ENCODE data around the gene ULK2. TPM values are rescaled to one million over a fixed set of nuclear protein-coding genes. Genes with fewer than 3 reads are reported as not detected.

Gene ULK2
- total RNA-seq, 4 donors from 2014 or later = 7.4 to 20.4 (median 14.2) TPM

GRCh38 chr17:19833914-19834313 is 33.8 kb downstream of the ULK2 start:
- DNase-seq = no peak
- H3K4me1 ChIP-seq = no peaks in the 10 kb centered on the region
- in situ Hi-C loops (cut with MboI; ENCODE audit: low sequenced_read_pairs in 4 of 4) = no loop called here
- H3K36me3 ChIP-seq = no peaks in the 10 kb centered on the region
- intact Hi-C loops (cut with DNase I; ENCODE audit: low total_unique reads) = no loop called here
- no peaks in the 10 kb centered on the region for H3K9me3 ChIP-seq
- no peaks in the 10 kb centered on the region for H3K27me3 ChIP-seq
- ATAC-seq = no peak
- no peak overlapping the region for H3K4me3 ChIP-seq
- TF ChIP-seq POLR2A (IDR thresholded peaks at IDR 0.05) = no peak
- TF ChIP-seq CTCF (IDR thresholded peaks at IDR 0.05 in 4 of 5, conservative IDR thresholded peaks at IDR 0.05 in 1 of 5) = no peak
- no peak overlapping the region for H3K27ac ChIP-seq

GRCh38 chr17:19830061-19830460 is 37.7 kb downstream of the ULK2 start:
- intact Hi-C loops (cut with DNase I; ENCODE audit: low total_unique reads) (no loop called here), in situ Hi-C loops (cut with MboI; ENCODE audit: low sequenced_read_pairs in 4 of 4) (no loop called here)
- ATAC-seq = no peak

GRCh38 chr17:19812407-19812806 is 55.3 kb downstream of the ULK2 start:
- TF ChIP-seq POLR2A (IDR thresholded peaks at IDR 0.05) = no peak
- no peak for TF ChIP-seq CTCF (IDR thresholded peaks at IDR 0.05 in 4 of 5, conservative IDR thresholded peaks at IDR 0.05 in 1 of 5)
- Histone ChIP-seq H3K4me3 (no peak overlapping the region), H3K4me1 (no peaks in the 10 kb centered on the region), H3K9me3 (no peaks in the 10 kb centered on the region), H3K27me3 (no peaks in the 10 kb centered on the region), H3K27ac (no peak overlapping the region), H3K36me3 (peaks cover 0 to 11% of the 10 kb centered on the region in 2 donors)
- ATAC-seq (no peak), DNase-seq (no peak)
- in situ Hi-C loops (cut with MboI; ENCODE audit: low sequenced_read_pairs in 4 of 4) (no loop called here), intact Hi-C loops (cut with DNase I; ENCODE audit: low total_unique reads) (no loop called here)

More at GRCh38 chr17:19830061-19830460, 37.7 kb downstream of the ULK2 start:
- H3K27me3 ChIP-seq = no peaks in the 10 kb centered on the region
- no peak overlapping the region for H3K4me3 ChIP-seq
- H3K36me3 ChIP-seq = peaks cover 0 to 3% of the 10 kb centered on the region in 2 donors
- no peak for DNase-seq
- H3K4me1 ChIP-seq = no peaks in the 10 kb centered on the region
- no peak overlapping the region for H3K27ac ChIP-seq
- TF ChIP-seq POLR2A (IDR thresholded peaks at IDR 0.05) (no peak), CTCF (IDR thresholded peaks at IDR 0.05 in 4 of 5, conservative IDR thresholded peaks at IDR 0.05 in 1 of 5) (no peak)
- H3K9me3 ChIP-seq = no peaks in the 10 kb centered on the region

GRCh38 chr17:19805006-19805405 is 62.7 kb downstream of the ULK2 start:
- Histone ChIP-seq H3K27me3 (no peaks in the 10 kb centered on the region), H3K27ac (no peak overlapping the region), H3K9me3 (no peaks in the 10 kb centered on the region), H3K4me3 (no peak overlapping the region), H3K4me1 (no peaks in the 10 kb centered on the region), H3K36me3 (peaks cover 0 to 20% of the 10 kb centered on the region in 2 donors)
- intact Hi-C loops (cut with DNase I; ENCODE audit: low total_unique reads) (no loop called here), in situ Hi-C loops (cut with MboI; ENCODE audit: low sequenced_read_pairs in 4 of 4) (no loop called here)
- TF ChIP-seq CTCF (IDR thresholded peaks at IDR 0.05 in 4 of 5, conservative IDR thresholded peaks at IDR 0.05 in 1 of 5) = no peak
- no peak for TF ChIP-seq POLR2A (IDR thresholded peaks at IDR 0.05)
- DNase-seq = no peak
- no peak for ATAC-seq

- in situ Hi-C loops (cut with MboI; ENCODE audit: low sequenced_read_pairs in 4 of 4) = no loop called here
- Histone ChIP-seq H3K27ac (no peak overlapping the region), H3K4me3 (no peak overlapping the region), H3K4me1 (no peaks in the 10 kb centered on the region), H3K9me3 (peaks cover 0 to 7% (median 0%) of the 10 kb centered on the region in 3 donors), H3K27me3 (no peaks in the 10 kb centered on the region), H3K36me3 (peaks cover 0 to 31% of the 10 kb centered on the region in 2 donors)
- TF ChIP-seq POLR2A (IDR thresholded peaks at IDR 0.05) (no peak), CTCF (IDR thresholded peaks at IDR 0.05 in 4 of 5, conservative IDR thresholded peaks at IDR 0.05 in 1 of 5) (no peak)
- intact Hi-C loops (cut with DNase I; ENCODE audit: low total_unique reads) = no loop called here
- DNase-seq (no peak), ATAC-seq (no peak)
Observed at GRCh38 chr17:19800571-19800970, 67.2 kb downstream of the ULK2 start.
